Fibroblast of peridontal ligament (primary cell): ENCODE data around the gene PLCB1.

ENCODE experiments used
- DNase-seq: peaks from one replicate; pipeline ENCODE4 v3.0.0-alpha.2; 2010; ENCODE audit errors: extremely low read depth

Gene PLCB1

GRCh38 chr20:8301655-8302054, 169.6 kb downstream of the PLCB1 start:
- DNase-seq = no peak

GRCh38 chr20:8303651-8304050, 171.6 kb downstream of the PLCB1 start:
- DNase-seq = no peak

DNA sequence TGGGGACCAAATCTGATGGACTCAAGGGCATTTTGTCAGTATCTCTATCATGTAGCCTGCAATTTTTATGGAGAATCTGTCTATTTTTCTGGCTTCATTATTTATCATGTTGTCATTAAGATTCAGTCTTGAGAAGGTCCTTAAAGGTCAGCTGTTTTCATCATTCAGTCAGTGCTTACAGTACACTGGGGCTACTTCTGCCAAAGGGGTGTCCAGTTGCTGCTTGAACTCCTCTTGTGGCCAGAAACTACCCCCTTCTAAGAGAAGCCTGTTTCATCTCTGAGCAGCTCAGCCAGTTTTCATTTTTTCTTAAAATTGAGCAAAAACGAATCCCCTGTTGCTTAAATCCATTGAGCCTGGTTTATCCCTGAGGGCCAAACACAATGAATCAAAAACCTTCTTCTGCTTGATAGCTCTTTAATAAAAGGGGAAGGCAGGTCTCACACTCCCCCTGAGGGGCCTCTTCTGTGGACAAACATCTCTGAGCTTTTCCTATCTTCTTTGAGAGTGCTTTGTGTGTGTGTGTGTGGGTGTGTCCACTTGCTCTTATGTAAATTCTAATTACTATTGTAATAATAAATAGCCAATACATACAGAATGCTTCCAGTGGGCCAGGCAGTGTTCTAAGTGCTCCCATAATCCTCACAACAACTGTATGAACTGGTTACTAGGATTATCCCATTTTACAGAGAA, 172.2 kb downstream of the PLCB1 start:
- DNase-seq = peak; percentile 47

DNA sequence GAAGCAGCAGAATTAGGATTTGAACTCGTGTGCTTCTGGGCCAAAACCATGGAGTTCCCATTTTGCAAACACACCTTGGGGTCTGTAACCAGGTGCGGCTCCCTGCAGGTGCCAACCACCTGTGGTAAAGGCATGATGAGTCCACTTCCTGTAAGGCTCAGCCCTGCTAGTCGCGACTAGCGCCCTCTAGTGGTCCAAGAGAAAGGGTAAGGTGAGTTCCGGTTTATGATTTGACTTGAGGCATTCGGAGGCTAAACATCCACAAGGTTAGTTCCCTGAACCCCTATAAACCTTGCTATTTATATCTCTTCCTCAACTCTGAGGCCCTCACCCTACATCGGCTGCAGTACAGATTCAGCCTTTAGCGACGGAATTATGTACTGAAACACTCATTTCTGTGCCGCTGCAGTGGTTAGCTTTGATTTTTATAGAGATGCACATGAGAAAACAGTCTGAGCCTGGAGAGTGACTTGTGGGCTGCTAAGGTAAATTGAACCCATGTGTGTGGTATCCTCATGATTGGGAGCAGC, 173.4 kb downstream of the PLCB1 start:
- peak; percentile 19 for DNase-seq

GRCh38 chr20:8306937-8307336, 174.9 kb downstream of the PLCB1 start:
- no peak for DNase-seq

DNA sequence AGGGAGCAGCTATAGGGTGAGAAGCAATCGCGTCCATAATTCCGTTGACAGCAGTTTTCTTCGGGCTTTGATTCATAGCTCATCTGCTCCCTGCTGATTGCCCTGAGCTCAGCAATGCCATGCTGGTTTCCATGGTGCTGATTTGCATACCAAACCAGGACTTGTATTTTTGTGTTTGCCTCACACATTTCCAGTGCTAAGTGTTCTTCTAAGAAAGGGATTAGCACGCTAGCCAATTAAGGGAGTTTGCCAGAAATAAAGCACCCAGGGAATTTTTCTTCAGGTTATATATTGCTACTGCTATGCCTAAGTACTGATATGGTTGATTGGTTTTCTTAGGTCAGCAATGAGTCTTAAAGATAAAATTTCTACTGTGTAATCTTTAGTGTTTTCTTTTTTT, 177.6 kb downstream of the PLCB1 start:
- DNase-seq = peak; percentile 49

GRCh38 chr20:8310618-8311017, 178.6 kb downstream of the PLCB1 start:
- no peak for DNase-seq

DNA sequence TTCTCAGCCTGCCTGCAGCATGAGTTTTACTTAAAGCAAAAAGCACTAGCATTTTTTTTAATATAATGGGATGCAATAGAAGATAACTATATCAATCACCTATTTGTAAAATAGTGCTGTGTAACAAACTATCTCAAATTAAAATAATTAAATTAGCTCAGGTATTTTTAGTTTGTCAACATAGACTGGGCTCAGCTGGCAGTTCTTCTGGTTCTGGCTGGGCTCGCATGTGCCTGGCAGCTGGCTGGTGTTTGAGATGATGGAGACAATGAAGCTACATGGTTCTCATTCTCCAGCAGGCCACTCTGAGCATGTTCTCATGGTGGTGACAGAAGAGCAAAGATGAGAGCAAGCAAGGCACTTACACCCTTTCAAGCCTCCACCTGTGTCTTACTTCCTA, 181.0 kb downstream of the PLCB1 start:
- DNase-seq = no peak

- DNase-seq = no peak
Observed at GRCh38 chr20:8315639-8316573, 183.8 kb downstream of the PLCB1 start.

- no peak for DNase-seq
Observed at GRCh38 chr20:8317448-8317847, 185.4 kb downstream of the PLCB1 start.

DNA sequence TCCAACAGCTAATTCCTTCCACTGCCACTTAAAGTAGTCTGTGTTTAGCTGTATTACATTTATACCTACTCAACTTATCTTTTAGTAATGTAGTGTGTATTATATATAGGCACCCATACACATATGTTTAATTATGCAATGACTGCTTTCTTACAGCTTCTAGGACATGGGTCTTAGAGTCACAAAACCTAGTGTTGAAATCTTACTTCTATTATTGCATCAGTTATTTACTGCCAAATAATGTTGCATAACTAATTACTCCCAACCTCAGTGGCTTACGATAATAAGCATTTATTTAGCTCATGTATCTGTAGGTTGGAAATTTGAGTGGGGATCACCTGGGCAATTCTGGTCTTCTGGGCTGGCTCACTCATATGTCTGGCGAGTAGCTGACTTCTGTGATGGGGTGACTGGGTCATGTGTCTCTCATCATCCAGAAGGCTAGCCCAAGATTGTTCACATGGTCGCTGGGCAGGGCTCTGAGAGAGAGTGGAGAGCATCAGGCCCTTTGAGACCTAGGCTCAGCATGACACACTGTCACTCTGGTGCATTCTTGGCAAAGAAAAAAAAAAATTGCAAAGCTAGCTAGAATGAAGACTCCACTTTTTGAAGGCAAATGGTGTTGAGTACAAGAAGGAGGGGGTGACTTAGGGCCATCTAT, 187.0 kb downstream of the PLCB1 start:
- no peak for DNase-seq

DNA sequence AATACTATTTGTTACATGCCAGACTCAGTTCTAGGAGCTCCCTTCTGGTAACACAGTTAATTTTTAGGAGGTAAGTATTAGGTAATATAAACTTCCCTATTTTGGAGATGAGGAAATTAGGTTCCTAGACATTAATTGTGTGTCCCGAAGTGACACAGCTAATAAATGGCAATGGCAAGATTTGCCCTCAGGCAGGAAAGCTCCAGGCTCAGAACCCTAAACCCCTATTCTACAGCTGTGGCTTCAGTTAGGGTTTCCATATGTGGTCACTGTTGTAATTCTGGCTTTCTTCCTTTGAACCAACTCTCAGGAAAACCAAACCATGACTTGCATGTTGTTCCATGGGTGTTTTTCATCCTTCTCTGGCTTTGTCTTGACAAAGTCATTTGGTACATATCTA, 188.2 kb downstream of the PLCB1 start:
- DNase-seq = no peak

- no peak for DNase-seq
Observed at GRCh38 chr20:8321001-8321400, 188.9 kb downstream of the PLCB1 start.

DNA sequence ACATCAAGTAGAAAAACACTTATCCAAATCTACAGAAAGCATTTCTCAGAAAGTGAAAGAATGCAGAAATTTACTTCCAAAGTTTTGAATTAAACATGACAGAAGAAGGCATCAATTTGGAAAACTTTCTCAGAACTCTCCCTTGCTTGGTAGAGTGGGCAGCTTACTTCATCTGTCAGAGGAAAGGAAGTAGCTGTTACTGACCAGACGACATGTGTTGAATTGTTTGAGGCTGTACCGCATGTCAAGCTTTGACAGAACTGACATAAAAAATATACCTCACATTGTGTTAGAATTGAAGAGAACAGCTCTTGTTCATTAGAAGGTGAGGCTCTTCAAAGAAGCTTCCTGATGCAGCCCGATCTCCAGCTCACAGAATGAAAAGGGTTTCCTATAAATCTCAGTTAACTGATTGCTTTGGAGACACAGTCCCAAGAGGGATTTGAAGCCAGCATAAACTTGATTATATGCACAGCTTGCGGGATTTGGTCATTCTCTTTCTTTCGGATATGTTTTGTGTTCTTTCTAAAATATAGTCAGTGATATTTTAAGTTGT, 190.7 kb downstream of the PLCB1 start:
- no peak for DNase-seq

- no peak for DNase-seq
Observed at GRCh38 chr20:8326191-8326590, 194.1 kb downstream of the PLCB1 start.

GRCh38 chr20:8326899-8327298, 194.8 kb downstream of the PLCB1 start:
- DNase-seq = no peak

DNA sequence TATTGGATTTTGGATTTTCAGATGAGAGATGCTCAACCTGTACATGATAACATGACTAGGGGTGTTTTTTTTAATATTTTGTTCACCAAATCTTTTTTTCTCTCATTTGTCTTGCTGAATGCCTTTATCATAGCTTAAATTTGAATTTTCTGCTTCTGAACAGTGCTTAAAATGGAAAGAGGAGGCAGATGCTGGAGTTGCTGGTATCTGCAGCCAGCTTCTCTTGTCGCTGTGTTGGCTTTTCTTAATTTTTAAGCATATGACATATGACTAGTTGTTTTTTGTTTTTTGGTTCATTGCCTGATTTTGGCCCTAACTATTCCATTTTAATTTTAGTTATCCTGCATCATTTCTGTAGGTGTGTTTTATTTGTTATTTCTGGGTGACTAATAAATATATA, 196.1 kb downstream of the PLCB1 start:
- DNase-seq = no peak

DNA sequence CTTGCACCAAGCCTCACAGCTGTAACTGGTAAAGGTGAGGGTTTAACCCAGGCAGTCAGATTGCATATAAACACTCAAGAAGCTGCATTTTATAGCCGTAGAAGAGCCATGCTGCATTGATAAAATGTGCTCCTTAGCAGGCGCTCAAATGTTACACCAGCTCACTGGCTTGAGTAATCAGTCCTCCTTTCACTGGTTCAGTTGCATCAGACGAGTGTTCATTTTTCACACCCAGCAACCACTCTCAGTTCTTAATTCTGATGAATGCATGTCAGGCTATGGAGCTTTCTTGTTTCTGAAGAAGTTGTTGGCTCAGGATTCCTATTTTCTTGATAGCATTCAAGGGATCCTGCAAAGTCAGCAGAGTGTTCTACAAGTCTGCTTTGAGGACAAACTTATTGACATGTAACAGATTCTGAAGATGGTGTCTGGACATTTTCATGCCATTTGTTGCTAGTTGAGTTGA, 198.3 kb downstream of the PLCB1 start:
- no peak for DNase-seq

DNA sequence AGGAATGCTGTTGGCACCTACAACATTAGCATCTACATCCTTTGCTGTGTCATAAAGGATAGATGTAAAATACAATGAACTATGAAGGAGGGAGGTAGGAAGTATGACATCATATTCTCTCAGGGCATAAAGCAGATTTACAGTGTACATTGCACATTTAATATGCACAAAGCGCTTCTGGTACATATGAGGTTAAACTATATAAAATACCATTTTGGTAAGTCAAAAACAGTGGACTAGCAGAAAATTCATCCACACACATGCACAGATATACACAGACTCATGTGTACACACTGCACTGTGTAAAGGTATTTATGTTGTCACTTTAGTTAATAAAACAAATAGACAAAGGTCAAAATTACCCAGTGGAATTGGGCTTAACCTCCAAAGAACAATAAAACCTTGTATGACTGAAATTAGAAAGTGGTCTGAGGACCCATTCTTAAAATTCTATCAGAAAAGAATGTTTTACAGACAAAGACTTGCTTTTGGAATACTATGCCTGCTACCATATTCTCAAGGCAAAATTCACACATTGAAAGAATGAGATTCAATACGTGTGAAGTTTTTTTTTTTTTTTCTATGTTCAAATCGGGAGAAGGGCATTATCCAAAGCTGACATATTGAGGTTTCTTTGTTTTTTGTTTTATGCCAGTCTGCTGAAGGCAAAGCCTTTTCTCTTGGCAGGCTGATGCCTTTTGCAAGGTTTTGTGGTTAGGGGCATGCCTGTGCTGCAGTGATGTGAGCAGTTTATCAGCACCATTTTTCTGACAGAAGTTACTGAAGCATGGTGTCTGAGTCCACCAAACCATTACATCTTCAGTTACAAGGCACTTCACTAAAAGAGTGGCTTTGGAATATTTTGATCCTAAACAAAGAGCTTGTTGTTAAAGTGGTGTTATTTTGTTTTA, 199.0 kb downstream of the PLCB1 start:
- DNase-seq = peak; percentile 54

DNA sequence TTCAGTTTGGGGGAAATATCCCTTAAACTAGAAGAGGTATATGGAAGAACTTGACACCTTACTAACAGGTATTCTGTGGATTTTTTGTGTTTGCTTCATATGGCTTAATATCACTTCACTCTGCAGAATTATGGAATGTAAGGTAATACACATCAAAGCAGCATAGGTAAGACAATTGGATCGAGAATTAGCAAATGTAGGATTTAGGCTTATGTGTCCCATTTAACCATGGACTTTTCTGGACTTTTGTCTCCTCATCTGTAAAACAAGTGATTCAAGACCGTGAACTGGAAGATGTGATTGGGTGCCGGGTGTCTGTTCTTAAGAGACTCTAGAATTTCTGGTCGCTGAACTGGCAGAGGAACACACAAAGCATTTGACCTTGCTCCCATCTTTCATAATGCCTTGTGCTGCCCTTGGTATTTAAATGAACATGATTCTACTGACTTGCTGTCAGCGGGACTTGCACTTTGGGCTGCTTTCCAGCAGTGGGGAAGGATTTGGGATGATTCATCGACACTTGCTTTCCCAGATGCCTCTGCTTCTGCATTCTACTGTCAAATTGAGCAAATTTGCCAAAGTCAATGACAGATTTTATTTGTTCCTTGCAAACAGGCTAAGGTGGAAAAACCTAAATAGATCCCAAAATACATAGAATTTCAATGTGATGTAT, 199.8 kb downstream of the PLCB1 start:
- peak; percentile 68 for DNase-seq
